HG02973 (cell line): Measurements from ENCODE around the gene TYW3.
A peak's percentile ranks its signal among the peaks of the same experiment; 100 is the strongest.

Source experiments
- ATAC-seq: cut with Tn5 transposase; IDR thresholded peaks from one replicate; pipeline ENCODE4 v1.9.1; 2021; ENCODE audit warnings: moderate library complexity; ENCODE audit not compliant: unreplicated experiment

The TYW3 gene

GRCh38 chr1:74732960-74733603 is at the start of gene TYW3, which contains the start of gene CRYZ:
TSS of gene TYW3 (plus strand) at chr1:74733152. CDS start at chr1:74733245, 93 bp downstream.
TSS of gene CRYZ (minus strand) at chr1:74733050. CDS start at chr1:74724821, 8,229 bp downstream.
- peak; percentile 69 for ATAC-seq

DNA sequence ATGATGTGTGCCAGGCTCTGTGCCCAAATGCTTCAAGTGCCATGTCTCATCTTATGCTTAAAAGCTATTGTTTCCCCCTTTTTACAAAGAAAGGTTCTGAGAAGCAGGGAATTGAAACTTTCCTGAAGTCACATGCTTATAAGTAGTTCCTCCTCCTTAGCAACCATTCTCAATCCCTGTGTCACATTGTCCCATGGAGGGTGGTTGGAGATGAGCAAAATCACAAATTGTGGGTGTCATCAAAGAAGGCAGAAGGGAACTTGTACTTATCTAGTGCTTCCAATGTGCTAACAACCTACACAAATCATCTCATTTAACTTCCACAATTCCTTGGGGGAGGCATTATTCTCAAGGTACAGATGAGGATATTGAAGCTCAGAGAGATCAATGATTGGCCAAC is 49.3 kb upstream of the TYW3 start:
- ATAC-seq, result no peak

- ATAC-seq, result no peak
Measured at GRCh38 chr1:74684301-74684700, 48.7 kb upstream of the TYW3 start.

- no peak for ATAC-seq
Measured at GRCh38 chr1:74686928-74687327, 46.0 kb upstream of the TYW3 start.

DNA sequence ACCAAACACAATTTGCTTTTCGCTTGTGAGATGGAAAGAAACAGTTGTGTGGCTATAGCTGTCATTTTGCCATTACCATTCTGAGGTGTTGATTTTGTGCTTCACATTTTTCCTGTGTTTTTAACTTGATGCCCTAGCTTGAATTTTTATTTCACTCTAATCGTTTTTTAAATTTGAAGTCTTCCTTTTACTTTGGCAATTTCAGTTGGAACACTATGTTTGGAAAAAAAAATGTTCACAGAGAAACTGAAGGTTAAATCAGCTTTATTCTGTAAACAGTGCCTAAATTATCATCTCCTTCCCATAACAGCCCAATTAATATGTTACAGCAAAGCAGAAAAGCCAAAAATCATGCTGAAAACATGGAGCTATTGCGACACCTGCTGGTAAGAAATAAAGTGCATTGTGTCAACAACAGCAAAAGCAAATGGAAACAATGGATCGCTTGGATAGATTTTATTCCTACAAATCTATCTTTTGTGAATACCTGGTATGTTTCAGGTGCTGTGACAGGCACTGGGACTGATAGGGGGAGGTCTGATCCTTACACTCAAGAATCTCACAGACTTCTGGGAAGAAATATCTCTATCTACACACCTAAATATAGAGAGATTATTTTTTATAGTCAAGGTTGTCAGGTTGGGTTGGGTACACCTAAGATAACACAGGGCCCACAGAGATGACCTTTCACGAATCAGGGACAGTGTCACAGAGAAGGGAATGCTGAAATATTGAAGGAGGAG is 43.2 kb upstream of the TYW3 start:
- peak; percentile 71 for ATAC-seq

DNA sequence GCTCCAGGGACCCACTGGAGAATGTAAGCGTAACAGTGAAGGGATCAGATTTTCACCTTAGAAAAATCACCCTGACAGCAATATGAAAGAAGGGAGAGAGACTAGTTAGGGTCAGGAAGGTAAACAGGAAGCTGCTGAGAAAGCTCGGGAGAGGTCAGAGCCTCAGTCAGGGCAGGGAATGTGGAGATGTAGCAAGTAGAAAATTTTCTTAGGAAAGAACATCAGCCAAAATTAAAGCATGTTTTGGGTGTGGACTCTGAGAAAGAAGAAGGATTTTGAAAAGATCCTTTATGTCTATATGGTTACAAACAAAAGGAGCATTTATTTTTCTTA is 42.6 kb upstream of the TYW3 start:
- ATAC-seq, result no peak

- ATAC-seq, result no peak
Measured at GRCh38 chr1:74690909-74691308, 42.0 kb upstream of the TYW3 start.

GRCh38 chr1:74693473-74693872 is 39.5 kb upstream of the TYW3 start:
- ATAC-seq, result no peak

GRCh38 chr1:74697832-74698231 is 35.1 kb upstream of the TYW3 start:
- ATAC-seq, result no peak

DNA sequence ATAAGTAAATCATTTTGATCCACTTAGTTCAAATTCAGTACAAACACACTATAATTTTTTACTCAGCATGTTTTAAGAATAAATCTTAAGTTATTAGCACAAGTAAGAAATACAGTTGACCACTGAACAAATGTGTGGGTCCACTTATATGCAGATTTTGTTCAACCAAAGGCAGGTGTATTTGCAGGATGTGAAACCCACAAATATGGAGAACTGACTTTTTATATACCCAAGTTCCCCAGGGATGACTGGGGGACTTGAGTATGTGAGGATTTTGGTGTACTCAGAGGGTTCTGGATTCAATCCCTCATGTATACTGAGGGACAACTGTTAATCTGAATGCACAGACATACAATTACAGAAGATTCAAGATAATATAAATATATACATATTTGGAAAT is 33.6 kb upstream of the TYW3 start:
- ATAC-seq, result peak; percentile 47

DNA sequence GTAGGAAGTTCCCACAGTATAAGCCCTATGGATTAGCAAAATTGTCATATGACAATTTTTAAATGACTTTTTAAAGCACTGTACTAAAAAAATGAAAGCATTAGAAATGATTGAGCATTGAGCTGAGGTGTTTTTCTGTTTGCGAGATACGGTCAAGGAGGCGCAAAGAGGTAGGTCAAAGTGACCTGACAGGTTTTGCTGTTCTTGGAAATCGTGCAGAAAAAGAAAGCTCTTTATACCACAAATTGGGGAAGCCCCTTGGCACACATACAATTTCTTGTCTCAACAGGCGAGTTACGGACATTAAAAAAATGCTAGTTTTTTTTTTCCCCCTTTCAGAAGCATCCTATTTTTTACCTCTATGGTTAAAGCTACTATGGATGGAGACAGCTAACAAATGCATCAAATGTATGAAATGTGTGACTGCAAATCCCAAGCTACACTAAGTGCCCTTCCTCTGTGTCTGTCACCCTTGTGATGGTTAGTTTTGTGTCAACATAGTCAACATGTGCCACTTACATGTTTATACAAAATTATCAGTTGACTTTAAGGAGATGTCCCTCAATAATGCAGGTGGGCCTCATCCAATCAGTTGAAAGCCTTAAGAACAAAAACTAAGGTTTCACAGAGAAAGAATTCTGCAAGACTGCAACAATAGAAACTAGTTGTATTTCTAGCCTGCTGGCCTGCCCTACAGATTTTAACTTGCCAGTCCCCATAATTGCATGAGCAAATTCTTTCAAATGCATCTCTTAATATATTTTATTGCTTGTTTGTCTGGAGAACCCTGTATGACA is 29.4 kb upstream of the TYW3 start:
- no peak for ATAC-seq

GRCh38 chr1:74712881-74713280 is 20.1 kb upstream of the TYW3 start:
- ATAC-seq, result no peak

DNA sequence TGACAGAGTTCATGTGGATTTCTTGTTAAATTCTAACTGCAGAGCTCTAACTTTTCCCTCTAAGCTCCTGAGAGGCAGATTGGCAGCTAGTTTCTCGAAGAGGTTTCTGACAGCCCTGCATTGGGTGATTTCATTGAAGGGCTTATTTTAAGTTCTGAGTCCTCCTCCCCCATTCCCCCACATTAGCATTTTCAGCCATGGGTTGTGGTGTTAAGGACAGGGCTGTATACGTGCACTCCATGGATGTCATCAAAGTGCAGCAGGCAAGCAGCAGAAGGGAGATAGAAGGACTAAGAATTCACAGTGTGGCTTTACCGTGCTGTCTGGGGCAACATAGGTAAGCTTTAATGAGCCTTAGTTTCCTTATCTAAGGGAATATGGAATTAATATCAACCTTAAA is 19.1 kb upstream of the TYW3 start:
- no peak for ATAC-seq

DNA sequence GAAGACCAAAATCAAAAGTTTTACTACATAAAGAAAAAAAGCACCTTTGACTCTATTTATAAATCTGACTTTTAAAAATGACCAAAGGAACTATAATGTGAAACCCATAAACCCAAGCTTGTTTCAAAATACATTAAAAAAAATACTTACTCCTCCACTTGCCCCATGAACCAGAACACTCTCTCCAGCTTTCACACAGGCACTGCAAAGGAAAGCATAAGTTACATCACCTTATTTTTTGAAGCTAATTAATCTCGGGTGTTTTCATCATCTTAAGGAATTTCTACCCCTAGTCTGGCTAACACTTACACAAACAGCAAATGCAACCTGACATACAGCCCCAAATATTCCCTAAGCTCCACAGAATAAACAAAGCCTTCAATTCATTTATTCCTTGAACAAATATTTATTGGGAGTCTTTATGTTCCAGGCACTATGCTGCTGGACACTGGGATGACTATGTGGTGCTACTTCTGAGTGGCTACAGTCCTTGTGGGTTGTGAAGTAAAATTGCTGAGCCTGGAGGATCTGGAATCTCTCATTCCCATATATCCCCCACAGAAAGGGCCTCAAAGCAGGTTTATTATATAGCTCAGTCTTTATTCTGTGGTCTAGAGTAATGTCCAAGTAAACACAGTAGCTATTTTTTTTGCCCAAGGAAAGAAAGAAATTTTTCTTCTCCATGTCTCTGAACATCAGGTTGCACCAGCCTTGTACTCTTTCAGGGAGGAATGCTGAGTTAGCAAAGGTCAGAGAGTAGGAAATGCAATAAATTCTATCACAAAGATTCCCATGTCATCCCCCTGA is 18.3 kb upstream of the TYW3 start:
- ATAC-seq, result peak; percentile 69

DNA sequence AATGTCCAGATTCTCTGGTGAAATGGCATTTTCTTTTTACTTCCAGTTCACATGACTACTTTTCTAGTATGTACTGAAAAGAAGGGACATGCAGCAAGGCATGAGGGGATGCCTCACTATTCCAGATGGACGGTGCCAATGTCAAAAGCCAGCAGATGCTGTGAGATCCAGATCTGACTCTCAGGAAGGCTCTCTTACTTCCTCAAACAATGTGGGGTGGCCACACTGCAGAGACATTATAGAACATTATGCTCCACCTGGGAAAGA is 17.8 kb upstream of the TYW3 start:
- no peak for ATAC-seq

GRCh38 chr1:74715806-74716205 is 17.1 kb upstream of the TYW3 start:
- ATAC-seq, result no peak

DNA sequence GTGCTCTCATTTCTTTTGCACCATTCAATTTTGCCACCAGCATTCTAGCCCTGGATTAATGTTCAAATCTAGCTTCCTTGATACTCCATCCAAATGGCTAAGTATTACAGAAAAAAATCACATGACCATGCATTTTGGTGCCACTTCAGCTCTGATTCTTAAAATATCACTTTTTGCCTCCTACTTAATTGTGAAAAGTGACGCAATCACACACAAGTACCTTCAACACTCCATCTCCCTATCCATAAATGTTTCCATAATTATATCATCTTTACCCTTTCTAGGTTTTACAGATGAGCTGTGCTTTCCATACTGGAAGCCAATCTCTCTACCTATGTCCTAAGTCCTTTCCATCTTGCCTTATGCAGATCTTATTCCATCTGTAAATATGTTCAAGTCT is 16.1 kb upstream of the TYW3 start:
- no peak for ATAC-seq

- no peak for ATAC-seq
Measured at GRCh38 chr1:74717626-74718025, 15.3 kb upstream of the TYW3 start.

DNA sequence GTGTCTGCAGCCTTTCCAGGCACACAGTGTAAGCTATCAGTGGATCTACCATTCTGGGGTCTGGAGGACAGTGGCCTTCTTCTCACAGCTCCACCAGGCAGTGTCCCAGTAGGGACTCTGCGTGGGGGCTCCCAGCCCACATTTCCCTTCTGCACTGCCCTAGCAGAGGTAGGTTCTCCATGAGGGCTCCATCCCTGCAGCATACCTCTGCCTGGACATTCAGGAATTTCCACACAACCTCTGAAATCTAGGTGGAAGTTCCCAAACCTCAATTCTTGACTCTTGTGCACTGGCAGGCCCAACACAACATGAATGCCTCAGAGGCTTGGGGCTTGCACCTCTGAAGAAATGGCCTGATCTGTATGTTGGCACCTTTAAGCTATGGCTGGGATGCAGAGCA is 6.9 kb upstream of the TYW3 start:
- ATAC-seq, result no peak

GRCh38 chr1:74728736-74729135 is 4.2 kb upstream of the TYW3 start:
- ATAC-seq, result no peak

DNA sequence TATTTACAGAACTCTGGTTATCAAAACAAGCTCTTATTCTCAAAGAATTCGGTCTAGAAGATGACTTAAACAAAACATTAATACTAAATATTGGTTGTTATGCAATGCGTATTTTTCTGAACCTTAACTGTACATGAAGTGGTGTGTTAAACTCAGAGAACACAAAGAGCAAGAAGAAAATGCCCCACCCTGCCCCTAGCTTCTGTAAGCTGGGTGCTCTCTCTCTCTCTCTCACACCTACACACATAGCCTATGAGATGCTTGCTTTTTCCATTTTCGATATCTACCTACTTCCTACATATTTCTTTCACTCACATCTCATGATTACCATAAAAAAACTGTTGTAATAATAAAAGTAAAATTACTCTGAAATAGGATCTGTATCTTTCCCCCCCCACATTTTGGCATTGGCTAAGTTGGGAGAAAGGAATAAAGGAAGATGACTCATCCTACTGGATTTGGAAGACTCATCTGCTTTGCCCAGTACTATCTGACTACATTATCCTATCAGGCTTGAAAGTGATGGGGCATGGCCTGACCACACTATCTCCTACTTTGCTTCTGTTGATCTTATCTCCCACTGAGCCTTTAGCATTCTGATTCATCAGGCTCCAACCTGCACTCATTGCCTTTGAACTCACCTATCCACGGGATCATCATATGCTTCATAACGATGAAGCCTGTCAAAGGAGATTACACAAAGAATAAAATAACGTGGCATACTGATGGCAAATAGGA is 3.0 kb upstream of the TYW3 start:
- ATAC-seq, result no peak
